A673 (cell line): Measurements from ENCODE around the gene IL15. TPM values are rescaled to one million over a fixed set of nuclear protein-coding genes. Genes with fewer than 3 reads are reported as not detected.

Experiments used
- BruUV-seq: library from RNA; stranded (reverse); fragments of 400-500 nt; replicated peaks from 2 replicates; lab custom pipeline; 2021; lab: Mats Ljungman, UMichigan
- CTCF ChIA-PET: fragments of 300-600 bp; sonication (Branson Sonifier 250); formaldehyde crosslinking; loops from one replicate; lab custom pipeline; 2022; ENCODE audit warnings: antibody characterized with exemption; lab: Charles Lee
- POLR2A ChIA-PET: fragments of 300-600 bp; sonication (Branson Sonifier 250); formaldehyde crosslinking; loops from one replicate; lab custom pipeline; 2022; ENCODE audit warnings: antibody characterized with exemption; ENCODE audit not compliant: low non-redundant PET; lab: Charles Lee
- DNase-seq: peaks from one replicate; pipeline ENCODE4 v3.0.0-alpha.2; 2015; ENCODE audit warnings: low spot score
- H3K27ac ChIP-seq: fragments of 200-600 bp; sonication (generic); 2 replicates; pipeline ENCODE4 v1.5.1; 2016; ENCODE audit warnings: mixed run types, low read depth, mild to moderate bottlenecking, mixed read lengths, antibody characterized with exemption, low read length; ENCODE audit not compliant: poor library complexity, severe bottlenecking
- H3K27me3 ChIP-seq: fragments of 200-600 bp; sonication (generic); replicated peaks from 2 replicates; pipeline ENCODE4 v1.6.1; 2017; ENCODE audit warnings: mixed run types, low read depth, mild to moderate bottlenecking, mixed read lengths, antibody characterized with exemption, low read length; ENCODE audit not compliant: insufficient read depth, poor library complexity
- H3K36me3 ChIP-seq: fragments of 200-600 bp; sonication (generic); 2 replicates; pipeline ENCODE4 v1.6.1; 2016; ENCODE audit warnings: mixed run types, mild to moderate bottlenecking, mixed read lengths, antibody characterized with exemption, low read length; ENCODE audit not compliant: insufficient read depth, poor library complexity, severe bottlenecking
- H3K4me1 ChIP-seq: fragments of 200-600 bp; sonication (generic); 2 replicates; pipeline ENCODE4 v1.6.1; 2017; ENCODE audit warnings: mixed run types, mild to moderate bottlenecking, mixed read lengths, antibody characterized with exemption, low read length; ENCODE audit not compliant: insufficient read depth, poor library complexity, severe bottlenecking
- H3K4me3 ChIP-seq: fragments of 200-600 bp; sonication (generic); 2 replicates; pipeline ENCODE4 v1.5.1; 2016; ENCODE audit warnings: low read depth, mixed run types, mild to moderate bottlenecking, mixed read lengths, low read length; ENCODE audit not compliant: poor library complexity, severe bottlenecking
- H3K9me3 ChIP-seq: fragments of 200-600 bp; sonication (generic); 2 replicates; pipeline ENCODE4 v1.6.1; 2016; ENCODE audit warnings: mixed run types, low read depth, mild to moderate bottlenecking, mixed read lengths, antibody characterized with exemption, low read length; ENCODE audit not compliant: poor library complexity, severe bottlenecking
- CTCF ChIP-seq: fragments of 300-800, 200-600 bp; sonication (generic); conservative IDR thresholded peaks from 2 replicates; pipeline ENCODE4 v1.5.1; 2017; ENCODE audit warnings: low read depth, mild to moderate bottlenecking, antibody characterized with exemption, low read length, moderate library complexity, mixed read lengths
- EZH2 ChIP-seq: fragments of 200-600 bp; sonication (generic); IDR thresholded peaks from 2 replicates; pipeline ENCODE4 v1.6.1; 2017; ENCODE audit warnings: borderline replicate concordance, low read depth, mild to moderate bottlenecking, mixed read lengths, antibody characterized with exemption, low read length; ENCODE audit not compliant: poor library complexity, severe bottlenecking
- intact Hi-C: fragments of 100-400 bp; cut with micrococcal nuclease; formaldehyde crosslinking; loops from one replicate; pipeline ENCODE4 v1.10.0; 2022; ENCODE audit not compliant: unreplicated experiment
- total RNA-seq: library from RNA; stranded (reverse); gene quantifications from 2 replicates; pipeline ENCODE4 v1.2.3, GENCODE V29; 2021

The IL15 gene
- total RNA-seq, 1 experiment from 2014 or later: 0.21 TPM

- POLR2A ChIA-PET: no interaction called here
- CTCF ChIA-PET: no interaction called here
Measured at GRCh38 chr4:141656031-141656430, 19.6 kb downstream of the IL15 start.

DNA sequence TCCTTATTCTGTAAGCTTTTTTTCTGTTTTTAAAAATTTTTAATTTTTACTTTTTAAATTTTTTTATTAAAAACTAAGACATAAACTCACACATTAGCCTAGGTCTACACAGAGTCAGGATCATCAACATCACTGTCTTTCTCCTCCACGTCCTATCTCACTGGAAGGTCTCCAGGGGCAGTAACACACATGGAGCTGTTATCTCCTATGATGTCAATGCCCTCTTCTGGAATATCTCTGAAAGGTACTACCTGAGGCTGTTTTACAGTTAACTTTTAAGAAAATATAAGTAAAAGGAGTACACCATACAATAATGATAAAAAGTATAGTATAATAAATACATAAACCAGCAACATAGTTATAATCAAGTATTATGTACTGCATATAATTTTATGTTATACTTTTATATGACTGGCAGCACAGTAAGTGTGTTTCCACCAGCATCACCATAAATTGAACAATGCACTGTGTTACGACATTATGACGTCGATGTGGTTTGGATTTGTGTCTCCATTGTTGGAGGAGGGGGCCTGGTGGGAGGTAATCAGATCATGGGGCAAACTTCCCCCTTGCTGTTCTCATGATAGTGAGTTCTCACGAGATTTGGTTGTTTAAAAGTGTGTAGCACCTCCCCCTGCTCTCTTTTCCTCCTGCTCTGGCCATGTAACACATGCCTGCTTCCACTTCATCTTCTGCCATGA, 21.3 kb downstream of the IL15 start:
- intact Hi-C loops: no loop called here
- DNase-seq: no peak
- Histone ChIP-seq H3K4me3 (no peak overlapping the region), H3K36me3 (no peaks in the 10 kb centered on the region), H3K27me3 (no peaks in the 10 kb centered on the region), H3K9me3 (no peaks in the 10 kb centered on the region), H3K4me1 (no peaks in the 10 kb centered on the region), H3K27ac (no peak overlapping the region)
- no peak for TF ChIP-seq EZH2
- no peak for TF ChIP-seq CTCF
- POLR2A ChIA-PET: no interaction called here
- CTCF ChIA-PET: no interaction called here
- no TSS peak for BruUV-seq

More at GRCh38 chr4:141656031-141656430, 19.6 kb downstream of the IL15 start:
- H3K4me3 ChIP-seq: no peak overlapping the region
- H3K9me3 ChIP-seq: no peaks in the 10 kb centered on the region
- TF ChIP-seq CTCF (no peak), EZH2 (no peak)
- no peaks in the 10 kb centered on the region for H3K27me3 ChIP-seq
- BruUV-seq: no TSS peak
- H3K4me1 ChIP-seq: no peaks in the 10 kb centered on the region
- intact Hi-C loops: no loop called here
- no peak overlapping the region for H3K27ac ChIP-seq
- H3K36me3 ChIP-seq: no peaks in the 10 kb centered on the region
- no peak for DNase-seq

DNA sequence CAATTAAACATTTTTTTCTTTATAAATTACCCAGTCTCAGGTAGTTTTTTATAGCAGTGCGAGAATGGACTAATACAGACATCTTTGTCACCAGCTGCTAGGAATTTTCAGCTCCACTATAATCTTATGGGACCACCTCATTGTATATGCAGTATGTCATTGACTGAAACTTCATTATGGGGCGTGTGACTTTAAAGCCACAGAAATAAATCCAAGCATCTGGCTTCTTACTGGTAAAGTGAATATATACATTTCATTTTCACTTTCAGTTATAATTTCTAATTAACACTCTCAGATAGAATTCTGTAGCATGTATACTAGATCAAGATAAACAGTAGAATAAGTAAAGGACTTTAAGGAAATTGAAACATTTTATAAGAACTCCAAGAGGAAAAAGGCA, 21.9 kb downstream of the IL15 start:
- intact Hi-C loops: no loop called here
- DNase-seq: no peak
- Histone ChIP-seq H3K27me3 (no peaks in the 10 kb centered on the region), H3K4me3 (no peak overlapping the region), H3K36me3 (no peaks in the 10 kb centered on the region), H3K9me3 (no peaks in the 10 kb centered on the region), H3K27ac (no peak overlapping the region), H3K4me1 (no peaks in the 10 kb centered on the region)
- no TSS peak for BruUV-seq
- ChIA-PET CTCF (no interaction called here), POLR2A (no interaction called here)
- TF ChIP-seq EZH2 (no peak), CTCF (no peak)
